HFFc6 (cell line): ENCODE data around the gene GATA3. TPM values are rescaled to one million over a fixed set of nuclear protein-coding genes. Genes with fewer than 3 reads are reported as not detected.

Source experiments
- DNase-seq: peaks from one replicate; pipeline ENCODE4 v3.0.0-alpha.2; 2018
- H3K27ac Mint-ChIP-seq: 2 replicates; pipeline ENCODE4 v1.8.0; 2020; ENCODE audit warnings: mild to moderate bottlenecking, mixed read lengths
- H3K27me3 Mint-ChIP-seq: 2 replicates; pipeline ENCODE4 v1.8.0; 2021; ENCODE audit warnings: mild to moderate bottlenecking, moderate library complexity, mixed read lengths; ENCODE audit not compliant: insufficient read depth
- H3K36me3 Mint-ChIP-seq: 2 replicates; pipeline ENCODE4 v1.8.0; 2021; ENCODE audit warnings: low read depth, mixed read lengths
- H3K4me1 Mint-ChIP-seq: 2 replicates; pipeline ENCODE4 v1.8.0; 2020; ENCODE audit warnings: low read depth, mixed read lengths
- H3K4me3 Mint-ChIP-seq: 2 replicates; pipeline ENCODE4 v1.8.0; 2020; ENCODE audit warnings: mild to moderate bottlenecking, moderate library complexity, mixed read lengths
- H3K9me3 Mint-ChIP-seq: 2 replicates; pipeline ENCODE4 v1.8.0; 2020; ENCODE audit warnings: mild to moderate bottlenecking, mixed read lengths
- CTCF ChIP-seq: fragments of 200-600 bp; sonication (generic); IDR thresholded peaks from 2 replicates; pipeline ENCODE4 v1.5.0; 2021; ENCODE audit warnings: antibody characterized with exemption, mild to moderate bottlenecking
- total RNA-seq, 6 experiments: library from RNA; stranded (reverse); fragmentation: NEBNext Ultra II Directional; extraction: Animal tissue kit (Norgen Biotek cat#: 25700); gene quantifications; 2 replicates in 1 of 6; 3 replicates in 5 of 6; pipeline ENCODE4 v1.2.3, GENCODE V29; 2021

Gene GATA3
- total RNA-seq, 6 experiments from 2014 or later, result 0.07 to 0.43 (median 0.16) TPM; not detected in 2

DNA sequence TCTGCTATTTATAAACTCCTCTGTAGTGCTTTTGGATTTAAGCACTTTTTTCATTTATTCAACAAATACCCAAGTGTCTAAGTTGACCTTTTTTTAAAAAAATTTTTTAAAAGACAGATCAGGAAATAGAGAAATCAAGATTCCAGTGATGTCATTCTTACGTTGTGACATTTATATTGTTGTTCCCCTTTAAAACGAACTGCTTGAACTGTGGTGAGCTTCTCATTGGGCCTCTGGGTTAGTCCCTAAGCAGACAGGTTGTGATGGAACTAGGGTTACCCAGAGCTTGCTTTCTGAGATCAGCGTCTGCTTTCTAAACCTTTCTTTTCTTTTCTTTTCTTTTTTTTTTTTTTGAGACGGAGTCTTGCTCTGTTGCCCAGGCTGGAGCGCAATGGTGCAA is 22.4 kb downstream of the GATA3 start:
- Mint-ChIP-seq H3K27ac (no peak overlapping the region), H3K36me3 (no peaks in the 10 kb centered on the region), H3K4me3 (no peak overlapping the region), H3K27me3 (peaks cover 10% of the 10 kb centered on the region; the same call in 1 of the 2 replicates), H3K4me1 (peaks cover 12% of the 10 kb centered on the region; the same call in 1 of the 2 replicates), H3K9me3 (no peaks in the 10 kb centered on the region)
- no peak for TF ChIP-seq CTCF
- DNase-seq, result no peak

DNA sequence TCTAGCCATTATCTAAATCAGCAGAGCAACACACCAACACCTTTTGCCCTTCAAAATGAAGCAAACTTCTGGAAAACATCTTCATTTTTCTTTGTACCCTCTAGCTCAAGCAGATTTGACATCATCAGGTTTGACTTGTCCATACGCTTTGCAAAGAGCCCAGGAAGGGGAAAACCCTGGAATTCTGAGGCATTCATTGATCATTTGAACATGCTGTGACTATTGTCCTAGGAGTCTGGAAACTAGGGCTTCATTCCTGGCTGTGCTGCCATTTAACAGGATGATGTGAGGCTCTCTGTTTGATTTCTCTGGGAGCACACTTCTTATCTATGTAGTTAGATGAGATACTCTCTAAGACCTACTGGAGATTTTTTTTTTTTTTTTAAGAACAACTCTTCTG is 23.5 kb downstream of the GATA3 start:
- Mint-ChIP-seq H3K4me3 (no peak overlapping the region), H3K27ac (no peak overlapping the region), H3K9me3 (no peaks in the 10 kb centered on the region), H3K36me3 (no peaks in the 10 kb centered on the region), H3K4me1 (peaks cover 12% of the 10 kb centered on the region; the same call in 1 of the 2 replicates), H3K27me3 (peaks cover 9% of the 10 kb centered on the region)
- no peak for DNase-seq
- no peak for TF ChIP-seq CTCF

DNA sequence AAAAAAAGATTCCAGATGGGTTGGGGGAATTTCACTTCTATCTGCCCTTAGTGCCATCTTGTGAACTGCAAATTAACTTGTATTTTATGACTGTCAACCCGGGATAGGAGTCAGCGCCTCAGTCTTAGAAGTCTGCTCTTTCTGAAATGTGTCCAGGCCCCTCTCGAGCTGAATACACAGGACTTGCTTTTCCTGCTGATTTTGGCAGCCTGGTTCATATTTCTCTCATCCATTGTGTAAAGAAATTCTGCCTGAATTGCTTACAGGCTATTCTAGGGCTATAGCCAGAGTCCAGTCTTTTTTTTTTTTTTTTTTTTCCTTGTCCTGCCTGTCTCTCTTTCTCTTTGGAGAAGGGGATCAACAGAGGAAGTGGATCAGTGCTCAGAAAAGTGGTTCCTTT is 24.6 kb downstream of the GATA3 start:
- no peak for TF ChIP-seq CTCF
- peaks cover 6% of the 10 kb centered on the region; the same call in 1 of the 2 replicates for H3K4me1 Mint-ChIP-seq
- no peak overlapping the region for H3K27ac Mint-ChIP-seq
- DNase-seq, result no peak
- H3K27me3 Mint-ChIP-seq, result peaks cover 16% of the 10 kb centered on the region
- no peaks in the 10 kb centered on the region for H3K9me3 Mint-ChIP-seq
- no peak overlapping the region for H3K4me3 Mint-ChIP-seq
- H3K36me3 Mint-ChIP-seq, result no peaks in the 10 kb centered on the region

GRCh38 chr10:8084799-8085198 is 30.3 kb downstream of the GATA3 start:
- no peak overlapping the region for H3K4me3 Mint-ChIP-seq
- H3K36me3 Mint-ChIP-seq, result no peaks in the 10 kb centered on the region
- DNase-seq, result no peak
- H3K9me3 Mint-ChIP-seq, result no peaks in the 10 kb centered on the region
- peaks cover 17% of the 10 kb centered on the region for H3K27me3 Mint-ChIP-seq
- H3K4me1 Mint-ChIP-seq, result no peaks in the 10 kb centered on the region
- no peak for TF ChIP-seq CTCF
- no peak overlapping the region for H3K27ac Mint-ChIP-seq

- DNase-seq, result no peak
Measured at GRCh38 chr10:8085251-8085650, 30.8 kb downstream of the GATA3 start.

More at GRCh38 chr10:8085251-8085650, 30.8 kb downstream of the GATA3 start:
- H3K4me3 Mint-ChIP-seq, result no peak overlapping the region
- H3K27ac Mint-ChIP-seq, result no peak overlapping the region
- peaks cover 17% of the 10 kb centered on the region for H3K27me3 Mint-ChIP-seq
- no peak for TF ChIP-seq CTCF
- no peaks in the 10 kb centered on the region for H3K36me3 Mint-ChIP-seq
- H3K9me3 Mint-ChIP-seq, result no peaks in the 10 kb centered on the region
- H3K4me1 Mint-ChIP-seq, result no peaks in the 10 kb centered on the region
